ENCODE data around the gene BRD8.
"Not testable (repeated sequence)": the region's sequence is repeated elsewhere in the genome, so short reads cannot be mapped to it uniquely, and the experiment has no call there.

The BRD8 gene, protein sequence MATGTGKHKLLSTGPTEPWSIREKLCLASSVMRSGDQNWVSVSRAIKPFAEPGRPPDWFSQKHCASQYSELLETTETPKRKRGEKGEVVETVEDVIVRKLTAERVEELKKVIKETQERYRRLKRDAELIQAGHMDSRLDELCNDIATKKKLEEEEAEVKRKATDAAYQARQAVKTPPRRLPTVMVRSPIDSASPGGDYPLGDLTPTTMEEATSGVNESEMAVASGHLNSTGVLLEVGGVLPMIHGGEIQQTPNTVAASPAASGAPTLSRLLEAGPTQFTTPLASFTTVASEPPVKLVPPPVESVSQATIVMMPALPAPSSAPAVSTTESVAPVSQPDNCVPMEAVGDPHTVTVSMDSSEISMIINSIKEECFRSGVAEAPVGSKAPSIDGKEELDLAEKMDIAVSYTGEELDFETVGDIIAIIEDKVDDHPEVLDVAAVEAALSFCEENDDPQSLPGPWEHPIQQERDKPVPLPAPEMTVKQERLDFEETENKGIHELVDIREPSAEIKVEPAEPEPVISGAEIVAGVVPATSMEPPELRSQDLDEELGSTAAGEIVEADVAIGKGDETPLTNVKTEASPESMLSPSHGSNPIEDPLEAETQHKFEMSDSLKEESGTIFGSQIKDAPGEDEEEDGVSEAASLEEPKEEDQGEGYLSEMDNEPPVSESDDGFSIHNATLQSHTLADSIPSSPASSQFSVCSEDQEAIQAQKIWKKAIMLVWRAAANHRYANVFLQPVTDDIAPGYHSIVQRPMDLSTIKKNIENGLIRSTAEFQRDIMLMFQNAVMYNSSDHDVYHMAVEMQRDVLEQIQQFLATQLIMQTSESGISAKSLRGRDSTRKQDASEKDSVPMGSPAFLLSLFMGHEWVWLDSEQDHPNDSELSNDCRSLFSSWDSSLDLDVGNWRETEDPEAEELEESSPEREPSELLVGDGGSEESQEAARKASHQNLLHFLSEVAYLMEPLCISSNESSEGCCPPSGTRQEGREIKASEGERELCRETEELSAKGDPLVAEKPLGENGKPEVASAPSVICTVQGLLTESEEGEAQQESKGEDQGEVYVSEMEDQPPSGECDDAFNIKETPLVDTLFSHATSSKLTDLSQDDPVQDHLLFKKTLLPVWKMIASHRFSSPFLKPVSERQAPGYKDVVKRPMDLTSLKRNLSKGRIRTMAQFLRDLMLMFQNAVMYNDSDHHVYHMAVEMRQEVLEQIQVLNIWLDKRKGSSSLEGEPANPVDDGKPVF

DNA sequence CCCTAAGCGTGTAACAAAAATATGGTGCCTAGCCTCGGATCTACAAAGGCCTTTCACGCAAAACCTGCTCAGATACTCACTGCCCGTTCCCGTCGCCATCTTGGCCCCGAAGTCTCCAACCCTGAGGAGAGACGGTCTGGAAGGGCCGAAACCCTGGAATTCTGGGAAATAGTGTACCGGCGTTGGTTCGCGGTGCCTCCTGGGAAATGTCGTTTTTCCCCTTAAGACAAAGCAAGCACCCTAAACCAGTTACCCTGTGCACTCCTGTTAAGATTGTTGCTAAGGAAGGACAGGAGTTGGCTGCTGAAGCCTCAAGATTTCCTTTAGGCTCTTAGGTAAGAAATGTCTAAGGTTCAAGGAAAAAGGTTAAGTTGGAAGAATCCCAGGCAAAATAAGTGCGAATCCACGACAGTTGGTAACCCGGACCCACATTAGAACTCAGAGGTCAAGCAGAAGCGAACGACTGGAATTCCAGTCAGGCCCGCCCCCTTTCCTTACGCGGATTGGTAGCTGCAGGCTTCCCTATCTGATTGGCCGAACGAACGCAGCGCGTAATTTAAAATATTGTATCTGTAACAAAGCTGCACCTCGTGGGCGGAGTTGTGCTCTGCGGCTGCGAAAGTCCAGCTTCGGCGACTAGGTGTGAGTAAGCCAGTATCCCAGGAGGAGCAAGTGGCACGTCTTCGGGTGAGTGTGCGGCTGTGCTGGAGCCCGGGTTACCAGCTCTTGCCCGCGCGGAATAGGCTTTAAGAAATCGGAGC lies at the start of gene BRD8, which contains the start of gene KIF20A:
TSS of gene BRD8 (minus strand) at position 115 of the 761 bp plus-strand sequence. CDS start at position 99, 16 bp downstream.
TSS of gene KIF20A (plus strand) at position 597 of the 761 bp plus-strand sequence. CDS start 569 bp downstream, outside the sequence.
- DNase-seq (ENCODE audit: low read depth in 2 of 2): peak; percentile 70 to 78

DNA sequence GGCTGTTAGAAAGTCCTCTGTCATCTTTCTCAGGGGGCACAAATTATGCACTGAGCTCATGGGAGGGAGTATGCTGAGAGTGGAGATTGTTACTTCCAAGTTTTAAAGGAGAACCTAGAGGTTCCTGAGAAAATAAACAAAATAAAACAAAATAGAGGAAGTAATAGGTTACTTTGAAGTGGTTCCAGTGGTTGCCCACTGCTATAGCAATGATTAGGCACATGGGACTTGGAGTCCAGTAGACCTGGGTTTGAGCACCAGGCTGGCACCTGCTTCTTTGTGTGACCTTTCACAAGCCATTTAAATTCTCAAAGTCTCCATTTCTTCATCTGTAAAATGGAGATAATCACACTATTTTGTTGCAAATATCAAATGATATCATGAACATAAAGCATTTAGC lies 48.5 kb upstream of the BRD8 start:
- no peak for DNase-seq (ENCODE audit: low read depth in 2 of 2)

DNA sequence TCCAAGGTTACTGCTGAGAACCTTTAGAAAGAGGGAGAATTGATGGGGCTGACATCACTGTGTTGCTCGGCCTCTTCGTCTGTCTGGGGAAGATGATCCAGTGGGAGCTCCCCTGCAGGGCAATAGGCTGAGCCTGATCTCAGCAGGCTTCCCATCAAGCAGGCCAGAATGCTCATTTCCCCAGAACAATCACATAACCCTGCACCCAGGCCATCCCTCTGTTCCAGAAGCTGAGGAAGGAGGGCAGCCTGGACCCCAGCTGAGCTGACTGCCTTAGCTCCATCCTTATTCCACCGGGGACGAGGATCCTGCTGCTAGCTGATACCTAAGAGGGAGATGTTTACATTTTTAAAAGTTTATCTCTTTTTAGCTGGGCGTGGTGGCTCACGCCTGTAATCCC lies 46.3 kb upstream of the BRD8 start:
- DNase-seq (ENCODE audit: low read depth in 2 of 2): no peak

DNA sequence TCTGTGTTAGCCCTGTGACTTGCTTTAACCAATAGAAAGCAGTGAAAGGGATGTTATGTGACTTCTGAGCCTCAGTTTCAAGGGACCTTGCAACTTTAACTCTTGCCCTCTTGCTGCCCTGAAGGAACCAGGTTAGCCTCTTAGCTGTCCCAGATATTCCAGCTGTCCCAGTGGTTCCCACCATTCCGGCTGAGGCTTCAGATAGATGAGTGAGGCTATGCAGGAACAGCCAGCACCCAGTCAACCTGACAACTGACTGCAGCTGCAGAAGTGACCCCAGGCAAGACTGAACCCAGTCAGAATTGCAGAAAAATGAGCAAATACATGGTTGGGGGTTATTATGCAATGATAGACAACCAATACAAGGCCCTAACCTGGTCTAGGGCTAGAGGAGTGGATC lies 45.1 kb upstream of the BRD8 start:
- DNase-seq (ENCODE audit: low read depth in 2 of 2): no peak

DNA sequence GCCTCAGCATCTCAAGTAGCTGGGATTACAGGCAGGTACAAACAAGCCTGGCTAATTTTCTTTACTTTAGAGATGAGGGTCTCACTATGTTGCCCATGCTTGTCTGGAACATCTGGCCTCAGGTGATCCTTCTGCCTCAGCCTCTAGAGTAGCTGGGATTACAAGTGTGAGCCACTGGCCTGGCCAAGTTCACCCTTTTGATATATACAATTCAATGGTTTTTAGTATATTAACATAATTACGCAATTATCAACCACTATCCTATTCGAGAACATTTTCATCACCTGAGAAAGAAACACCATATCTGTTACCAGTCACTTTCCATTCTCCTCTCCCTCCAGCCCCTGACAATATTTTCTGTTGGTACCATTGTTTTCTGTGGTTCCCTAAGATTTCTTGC lies 38.4 kb upstream of the BRD8 start:
- no peak for DNase-seq (ENCODE audit: low read depth in 2 of 2)

DNA sequence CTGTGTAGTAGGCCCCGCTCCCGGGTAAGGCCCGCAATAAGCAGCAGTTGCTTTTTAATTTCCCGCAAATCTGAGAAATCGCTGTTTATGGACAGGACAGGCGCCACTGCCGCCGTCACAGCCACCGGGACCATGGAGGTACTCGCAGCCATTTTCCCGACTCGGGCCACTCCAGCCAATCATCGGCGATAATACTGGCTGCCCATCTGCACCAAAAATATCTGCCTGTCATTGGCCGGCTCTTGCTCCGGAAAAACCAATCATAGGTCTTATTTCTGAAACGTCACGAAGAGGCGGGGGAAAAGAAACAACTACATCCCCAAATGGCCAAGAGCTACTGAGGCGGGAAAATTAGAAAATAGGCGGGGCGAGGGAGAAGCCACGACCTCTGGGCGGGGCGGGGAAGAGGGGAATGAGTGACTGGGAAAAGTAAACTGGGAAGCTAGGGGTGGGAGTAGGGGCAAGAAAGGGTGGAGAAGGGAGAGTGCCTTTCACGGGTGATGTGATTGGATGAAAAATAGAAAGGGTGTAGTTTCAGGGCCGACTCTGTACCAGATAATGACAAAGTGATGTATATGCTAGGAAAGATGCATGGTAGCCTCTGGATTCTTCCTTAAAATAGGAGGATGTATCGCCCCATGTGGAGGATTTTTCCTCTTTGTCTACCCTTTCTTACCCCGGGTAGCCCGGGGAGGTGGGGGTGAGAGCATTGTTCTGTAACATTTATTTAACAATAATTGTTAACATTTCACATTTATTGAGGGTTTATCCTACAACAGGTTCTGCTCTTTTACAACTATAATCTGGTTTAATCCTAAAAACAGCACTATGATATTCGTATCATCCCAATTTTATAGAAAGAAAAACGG lies 35.0 kb upstream of the BRD8 start, which contains the start of gene CDC23:
TSS of gene CDC23 (minus strand) at position 163 of the 869 bp plus-strand sequence. CDS start at position 152, 11 bp downstream.
- peak; percentile 72 to 73 for DNase-seq (ENCODE audit: low read depth in 2 of 2)

DNA sequence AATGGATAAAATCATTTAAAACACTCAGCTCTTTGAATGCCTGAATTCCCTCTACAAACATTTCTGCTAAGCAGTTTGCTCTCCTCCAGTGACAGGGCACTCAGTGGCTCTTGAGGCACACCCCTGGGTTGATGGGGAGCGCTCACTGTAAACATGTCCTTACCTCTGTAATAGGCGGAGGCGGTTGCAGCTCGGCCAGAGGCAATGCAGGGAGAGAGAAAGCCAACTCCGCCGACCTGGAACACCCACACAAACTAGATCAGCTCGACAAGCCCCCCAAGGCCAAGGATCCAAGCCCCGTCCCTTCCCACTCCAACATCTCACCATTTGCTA lies 34.4 kb upstream of the BRD8 start:
- peak in 1 of 2 donors; percentile 2 for DNase-seq (ENCODE audit: low read depth in 2 of 2)

DNA sequence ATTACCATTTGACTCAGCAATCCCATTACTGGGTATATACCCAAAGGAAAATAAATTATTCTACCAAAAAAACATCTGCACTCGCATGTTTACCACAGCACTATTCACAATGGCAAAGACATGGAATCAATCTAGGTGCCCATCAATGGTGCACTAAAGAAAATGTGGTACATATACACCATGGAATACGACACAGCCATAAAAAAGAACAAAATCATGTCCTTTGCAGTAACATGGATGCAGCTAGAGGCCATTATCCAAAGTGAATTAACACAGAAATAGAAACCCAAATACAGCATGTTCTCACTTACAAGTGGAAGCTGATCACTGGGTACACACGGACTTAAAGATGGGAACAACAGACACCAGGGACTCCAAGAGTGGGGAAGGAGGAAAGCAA lies 32.6 kb upstream of the BRD8 start:
- DNase-seq (ENCODE audit: low read depth in 2 of 2): no peak

DNA sequence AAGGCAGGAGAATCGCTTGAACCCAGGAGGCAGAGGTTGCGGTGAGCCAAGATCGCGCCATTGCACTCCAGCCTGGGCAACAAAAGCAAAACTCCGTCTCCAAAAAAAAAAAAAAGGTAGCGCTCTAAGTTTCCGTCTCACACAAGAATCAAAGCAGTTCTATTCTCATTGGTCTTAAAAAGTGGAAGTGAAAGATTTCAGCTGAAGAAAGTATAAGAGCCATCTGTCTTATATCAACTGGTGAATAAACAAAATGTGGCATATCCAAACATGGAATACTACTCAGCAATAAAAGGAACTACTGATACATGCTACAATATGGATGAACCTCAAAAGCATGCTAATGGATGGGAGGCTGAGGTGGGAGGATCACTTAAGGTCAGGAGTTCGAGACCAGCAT lies 15.4 kb upstream of the BRD8 start:
- DNase-seq (ENCODE audit: low read depth in 2 of 2): not testable (repeated sequence)

DNA sequence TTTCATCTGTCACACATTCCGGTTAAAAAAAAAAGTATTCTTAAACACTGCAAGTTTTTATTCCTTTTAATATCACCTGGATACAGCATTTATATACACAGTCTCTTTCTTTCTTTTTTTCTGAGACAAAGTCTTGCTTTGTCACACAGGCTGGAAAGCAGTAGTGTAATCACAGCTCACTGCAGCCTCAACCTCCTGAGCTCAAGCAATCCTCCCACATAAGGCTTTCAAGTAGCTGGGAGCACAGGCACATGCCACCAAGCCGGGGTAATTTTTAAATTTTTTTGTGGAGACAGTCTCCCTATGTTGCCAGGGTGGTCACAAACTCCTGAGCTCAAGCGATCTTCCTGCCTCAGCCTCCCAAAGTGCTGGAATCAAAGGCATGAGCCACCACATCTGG lies 14.4 kb upstream of the BRD8 start:
- DNase-seq (ENCODE audit: low read depth in 2 of 2): no peak

DNA sequence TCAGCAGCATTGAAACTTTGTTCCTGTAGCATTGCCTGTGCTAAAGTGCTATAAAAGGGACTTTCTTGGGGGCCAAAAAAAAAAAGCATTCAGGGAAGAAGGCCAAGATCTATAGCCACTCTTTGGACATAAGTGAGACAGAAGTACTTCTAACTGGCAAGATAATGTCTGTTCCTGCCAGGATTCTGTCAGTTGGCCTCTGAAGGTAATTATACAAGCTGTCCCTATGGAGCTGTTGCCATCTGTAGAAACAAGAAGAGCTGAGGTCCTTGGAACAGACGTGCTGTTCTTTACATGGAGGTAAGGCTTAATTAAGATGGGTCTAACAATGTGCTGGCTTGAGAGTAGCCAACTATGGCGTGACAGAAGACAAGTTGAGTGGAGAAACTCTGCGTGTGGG lies 10.2 kb upstream of the BRD8 start:
- no peak for DNase-seq (ENCODE audit: low read depth in 2 of 2)

DNA sequence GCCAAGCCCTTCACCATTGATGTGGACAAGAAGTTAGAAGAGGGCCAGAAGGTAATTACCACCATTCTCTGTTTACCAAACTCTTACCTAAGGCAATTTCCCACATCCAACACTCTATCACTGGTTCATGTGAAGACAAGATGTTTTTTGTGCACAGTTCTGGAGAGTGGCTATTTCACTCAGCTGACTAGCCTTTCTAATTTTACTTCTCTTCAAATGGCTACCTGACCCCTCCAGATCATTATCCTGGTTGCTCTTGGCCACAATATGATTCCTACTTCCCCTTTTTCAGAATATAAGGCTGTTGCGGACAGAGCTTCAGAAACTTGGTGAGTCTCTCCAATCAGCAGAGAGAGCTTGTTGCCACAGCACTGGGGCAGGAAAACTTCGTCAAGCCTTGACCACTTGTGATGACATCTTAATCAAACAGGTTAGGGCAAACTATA lies 7.6 kb upstream of the BRD8 start:
- DNase-seq (ENCODE audit: low read depth in 2 of 2): no peak

DNA sequence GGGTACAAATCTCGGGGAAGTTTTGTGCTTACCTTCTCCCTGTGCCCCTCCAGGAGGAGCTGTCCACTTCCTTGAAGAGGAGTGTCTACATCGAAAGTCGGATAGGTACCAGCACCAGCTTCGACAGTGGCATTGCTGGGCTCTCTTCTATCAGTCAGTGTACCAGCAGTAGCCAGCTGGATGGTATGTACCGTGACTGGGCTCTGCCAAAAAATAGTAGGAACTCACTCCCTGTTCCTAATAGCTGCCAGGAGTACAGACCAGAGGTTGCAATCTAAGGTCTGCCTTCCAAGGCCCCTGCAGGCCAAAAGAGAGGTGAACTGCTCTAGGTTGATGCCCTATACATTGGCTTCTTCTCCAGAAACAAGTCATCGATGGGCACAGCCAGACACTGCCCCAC lies 4.4 kb upstream of the BRD8 start:
- no peak for DNase-seq (ENCODE audit: low read depth in 2 of 2)

DNA sequence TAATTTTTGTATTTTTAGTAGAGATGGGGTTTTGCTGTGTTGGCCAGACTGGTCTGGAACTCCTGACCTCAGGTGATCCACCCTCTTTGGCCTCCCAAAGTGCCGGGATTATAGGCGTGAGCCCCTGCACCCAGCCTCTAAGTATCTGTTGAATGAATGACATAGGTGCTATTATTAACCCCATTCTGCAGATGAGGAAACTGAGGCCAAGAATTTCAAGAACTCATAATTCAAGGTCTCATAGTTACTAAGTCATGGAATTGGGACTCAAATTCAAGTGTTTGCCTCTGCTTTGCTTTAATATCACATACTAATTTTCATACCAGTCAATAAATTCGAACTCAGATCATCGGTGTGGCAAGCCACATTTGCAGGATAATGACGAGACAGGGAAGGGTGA lies 2.4 kb upstream of the BRD8 start:
- DNase-seq (ENCODE audit: low read depth in 2 of 2): no peak

DNA sequence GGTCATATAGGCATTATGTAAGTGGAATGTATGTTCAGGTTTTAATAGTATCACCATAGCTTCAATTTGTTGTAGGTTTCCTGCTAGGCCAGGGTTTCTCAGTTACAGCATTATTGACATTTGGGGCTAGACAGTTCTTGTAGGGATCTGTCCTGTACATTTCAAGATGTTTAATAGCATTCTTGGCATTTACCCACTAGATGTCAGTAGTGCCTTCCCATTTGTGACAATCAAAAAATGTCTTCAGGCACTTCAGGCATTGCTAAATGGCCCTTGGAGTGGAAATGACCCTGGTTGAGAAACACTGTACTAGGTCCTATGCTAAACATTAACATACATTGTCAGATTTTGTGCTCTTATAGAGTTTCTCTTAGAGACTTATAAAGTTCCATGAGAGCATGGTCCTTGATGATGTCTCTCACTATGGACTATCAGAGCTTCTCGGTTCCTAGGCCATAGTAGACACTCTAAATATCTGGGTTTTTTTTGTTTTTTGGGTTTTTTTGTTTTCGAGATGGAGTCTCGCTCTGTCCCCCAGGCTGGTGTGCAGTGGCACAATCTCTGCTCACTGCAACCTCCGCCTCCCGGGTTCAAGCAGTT lies 1.9 kb upstream of the BRD8 start:
- no peak for DNase-seq (ENCODE audit: low read depth in 2 of 2)

DNA sequence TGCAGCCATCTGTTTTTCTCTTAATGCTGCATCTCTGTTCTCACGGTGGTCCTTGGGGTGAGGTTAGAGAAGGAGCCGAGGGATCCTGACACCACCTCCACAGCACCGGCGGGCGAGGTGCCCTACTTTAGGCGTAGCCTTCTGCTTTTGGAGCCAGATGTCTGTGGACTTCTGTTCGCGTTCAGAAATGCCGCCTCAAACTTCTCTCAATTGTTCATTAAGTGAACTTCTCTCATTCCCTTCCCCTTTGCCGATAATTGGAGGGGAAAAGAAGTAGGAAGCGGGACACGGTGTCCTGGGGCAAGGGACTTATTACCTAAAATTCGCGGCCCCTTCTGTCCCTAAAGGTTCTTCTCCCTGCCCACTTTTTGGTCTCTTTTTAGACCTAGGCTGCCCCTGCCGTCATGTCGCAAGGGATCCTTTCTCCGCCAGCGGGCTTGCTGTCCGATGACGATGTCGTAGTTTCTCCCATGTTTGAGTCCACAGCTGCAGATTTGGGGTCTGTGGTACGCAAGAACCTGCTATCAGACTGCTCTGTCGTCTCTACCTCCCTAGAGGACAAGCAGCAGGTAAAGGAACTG lies 937 bp upstream of the BRD8 start:
- no peak for DNase-seq (ENCODE audit: low read depth in 2 of 2)

DNA sequence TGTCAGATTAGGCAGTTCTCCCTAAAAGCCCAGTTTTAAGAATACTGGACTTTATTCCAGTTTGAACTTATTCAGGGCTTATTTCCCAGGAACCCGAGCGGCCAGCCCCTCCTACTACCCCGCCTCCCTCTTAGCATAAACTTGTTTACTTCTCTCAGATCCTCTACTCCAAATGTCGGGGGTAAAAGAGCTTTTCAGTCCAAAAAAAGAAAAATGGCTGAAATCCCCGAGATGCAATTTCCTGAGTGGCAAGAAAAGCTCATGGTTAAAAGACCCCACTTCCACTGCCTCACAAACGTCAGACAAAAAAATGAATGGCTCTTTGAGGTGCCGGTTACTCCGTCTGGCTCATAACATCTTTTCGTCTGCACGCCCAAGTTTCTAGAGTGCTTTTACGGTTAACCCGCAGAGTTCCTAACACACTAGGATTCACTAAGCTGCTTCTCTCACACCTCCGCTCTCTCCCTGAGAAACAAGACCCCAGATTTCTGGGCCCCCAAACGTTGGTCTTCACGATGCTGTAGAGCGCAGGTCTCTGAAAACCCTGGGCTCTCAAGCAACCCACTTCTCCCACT lies 402 bp downstream of the BRD8 start:
- DNase-seq (ENCODE audit: low read depth in 2 of 2): no peak

DNA sequence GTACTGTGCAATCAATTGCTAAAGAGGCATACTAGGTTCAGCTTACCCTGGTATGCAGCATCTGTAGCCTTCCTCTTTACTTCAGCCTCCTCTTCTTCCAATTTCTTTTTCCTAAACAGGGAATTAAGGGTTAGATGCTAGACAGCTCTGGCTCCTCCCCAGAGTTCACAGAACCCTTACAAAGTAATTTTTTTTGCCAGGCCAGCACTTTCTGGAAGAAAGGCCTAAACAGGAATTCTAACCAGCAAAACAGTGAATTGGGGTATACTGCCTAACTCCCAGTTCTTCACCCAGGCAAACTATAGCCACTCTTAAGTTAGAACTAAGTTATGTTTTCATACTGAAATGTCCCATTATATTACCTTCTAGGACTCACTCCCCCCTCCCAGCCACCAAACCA lies 8.1 kb downstream of the BRD8 start:
- no peak for DNase-seq (ENCODE audit: low read depth in 2 of 2)

DNA sequence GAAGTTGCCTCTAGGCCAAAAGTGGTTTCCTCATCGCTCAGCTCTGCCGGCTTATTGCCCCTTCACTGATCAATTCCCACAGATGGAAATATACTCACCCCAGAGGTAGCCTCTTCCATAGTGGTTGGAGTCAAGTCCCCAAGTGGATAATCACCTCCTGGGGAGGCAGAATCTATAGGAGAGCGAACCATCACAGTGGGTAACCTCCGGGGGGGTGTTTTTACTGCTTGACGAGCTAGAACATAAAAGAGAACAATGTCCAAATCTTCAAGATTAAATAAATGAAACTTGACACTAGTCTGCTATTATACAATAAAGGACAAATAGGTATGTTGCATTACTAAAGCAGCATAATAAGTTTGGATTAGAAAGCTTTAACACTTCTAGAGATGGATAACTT lies 9.3 kb downstream of the BRD8 start:
- no peak for DNase-seq (ENCODE audit: low read depth in 2 of 2)

Measured in stimulated activated CD8-positive, alpha-beta memory T cell treated with anti-CD3 and anti-CD28 coated beads, Interleukin-7, amount 100 ng/mL, for 1 hour (primary cell).